ENCODE data around the gene PLCG2. TPM values are rescaled to one million over a fixed set of nuclear protein-coding genes. Genes with fewer than 3 reads are reported as not detected.
"Not testable (repeated sequence)": the region's sequence is repeated elsewhere in the genome, so short reads cannot be mapped to it uniquely, and the experiment has no call there.

Gene PLCG2
- polyA plus RNA-seq, 2 donors = 2.3 to 4.4 TPM

- no peak overlapping the region for H3K27ac ChIP-seq (ENCODE audit: low read depth in 2 of 2, low read length in 1 of 2)
- H3K4me1 ChIP-seq (ENCODE audit: control insufficient read depth in 2 of 2, insufficient read depth in 2 of 2, low read length in 1 of 2) = peaks cover 0 to 7% of the 10 kb centered on the region in 2 donors
- H3K9me3 ChIP-seq (ENCODE audit: control insufficient read depth in 2 of 2, insufficient read depth in 1 of 2, low read depth in 1 of 2, low read length in 1 of 2) = no peaks in the 10 kb centered on the region
- H3K27me3 ChIP-seq (ENCODE audit: control insufficient read depth in 1 of 2, insufficient read depth in 2 of 2, low read length in 2 of 2) = no peaks in the 10 kb centered on the region
- H3K36me3 ChIP-seq (ENCODE audit: control insufficient read depth in 2 of 2, insufficient read depth in 2 of 2, low read length in 1 of 2) = no peaks in the 10 kb centered on the region
- no peak overlapping the region for H3K4me3 ChIP-seq (ENCODE audit: low read depth in 1 of 2, low read length in 2 of 2)
Observed at GRCh38 chr16:81929841-81930240, 150.8 kb downstream of the PLCG2 start.

GRCh38 chr16:81931927-81932326, 152.8 kb downstream of the PLCG2 start:
- no peaks in the 10 kb centered on the region for H3K9me3 ChIP-seq (ENCODE audit: control insufficient read depth in 2 of 2, insufficient read depth in 1 of 2, low read depth in 1 of 2, low read length in 1 of 2)
- no peaks in the 10 kb centered on the region for H3K27me3 ChIP-seq (ENCODE audit: control insufficient read depth in 1 of 2, insufficient read depth in 2 of 2, low read length in 2 of 2)
- H3K4me1 ChIP-seq (ENCODE audit: control insufficient read depth in 2 of 2, insufficient read depth in 2 of 2, low read length in 1 of 2) = peaks cover 0 to 7% of the 10 kb centered on the region in 2 donors
- no peak overlapping the region for H3K27ac ChIP-seq (ENCODE audit: low read depth in 2 of 2, low read length in 1 of 2)
- 87 to 89% methylated on average over 5 of the region's 5 CpGs for WGBS, 2 donors
- no peak overlapping the region for H3K4me3 ChIP-seq (ENCODE audit: low read depth in 1 of 2, low read length in 2 of 2)
- peaks cover 0 to 3% of the 10 kb centered on the region in 2 donors for H3K36me3 ChIP-seq (ENCODE audit: control insufficient read depth in 2 of 2, insufficient read depth in 2 of 2, low read length in 1 of 2)

GRCh38 chr16:81932668-81933067, 153.6 kb downstream of the PLCG2 start:
- WGBS, 2 donors = 89 to 90% methylated on average over 4 of the region's 4 CpGs
- Histone ChIP-seq H3K4me3 (ENCODE audit: low read depth in 1 of 2, low read length in 2 of 2) (no peak overlapping the region), H3K36me3 (ENCODE audit: control insufficient read depth in 2 of 2, insufficient read depth in 2 of 2, low read length in 1 of 2) (peaks cover 0 to 3% of the 10 kb centered on the region in 2 donors), H3K27me3 (ENCODE audit: control insufficient read depth in 1 of 2, insufficient read depth in 2 of 2, low read length in 2 of 2) (no peaks in the 10 kb centered on the region), H3K4me1 (ENCODE audit: control insufficient read depth in 2 of 2, insufficient read depth in 2 of 2, low read length in 1 of 2) (peaks cover 0 to 8% of the 10 kb centered on the region in 2 donors), H3K27ac (ENCODE audit: low read depth in 2 of 2, low read length in 1 of 2) (no peak overlapping the region), H3K9me3 (ENCODE audit: control insufficient read depth in 2 of 2, insufficient read depth in 1 of 2, low read depth in 1 of 2, low read length in 1 of 2) (no peaks in the 10 kb centered on the region)

GRCh38 chr16:81933361-81933760, 154.3 kb downstream of the PLCG2 start:
- Histone ChIP-seq H3K4me3 (ENCODE audit: low read depth in 1 of 2, low read length in 2 of 2) (no peak overlapping the region), H3K36me3 (ENCODE audit: control insufficient read depth in 2 of 2, insufficient read depth in 2 of 2, low read length in 1 of 2) (peaks cover 0 to 3% of the 10 kb centered on the region in 2 donors), H3K4me1 (ENCODE audit: control insufficient read depth in 2 of 2, insufficient read depth in 2 of 2, low read length in 1 of 2) (peaks cover 3 to 11% of the 10 kb centered on the region in 2 donors), H3K27me3 (ENCODE audit: control insufficient read depth in 1 of 2, insufficient read depth in 2 of 2, low read length in 2 of 2) (no peaks in the 10 kb centered on the region), H3K9me3 (ENCODE audit: control insufficient read depth in 2 of 2, insufficient read depth in 1 of 2, low read depth in 1 of 2, low read length in 1 of 2) (no peaks in the 10 kb centered on the region), H3K27ac (ENCODE audit: low read depth in 2 of 2, low read length in 1 of 2) (no peak overlapping the region)
- WGBS, 2 donors = 92 to 94% methylated on average over 3 of the region's 3 CpGs

GRCh38 chr16:81934711-81935110, 155.6 kb downstream of the PLCG2 start:
- WGBS, 2 donors = 77 to 80% methylated on average over 6 of the region's 6 CpGs
- not testable (repeated sequence) for H3K27me3 ChIP-seq (ENCODE audit: control insufficient read depth in 1 of 2, insufficient read depth in 2 of 2, low read length in 2 of 2); H3K4me1 ChIP-seq (ENCODE audit: control insufficient read depth in 2 of 2, insufficient read depth in 2 of 2, low read length in 1 of 2); H3K27ac ChIP-seq (ENCODE audit: low read depth in 2 of 2, low read length in 1 of 2); H3K36me3 ChIP-seq (ENCODE audit: control insufficient read depth in 2 of 2, insufficient read depth in 2 of 2, low read length in 1 of 2); H3K9me3 ChIP-seq (ENCODE audit: control insufficient read depth in 2 of 2, insufficient read depth in 1 of 2, low read depth in 1 of 2, low read length in 1 of 2); H3K4me3 ChIP-seq (ENCODE audit: low read depth in 1 of 2, low read length in 2 of 2)

GRCh38 chr16:81936209-81937000, 157.3 kb downstream of the PLCG2 start:
- no peaks in the 10 kb centered on the region for H3K9me3 ChIP-seq (ENCODE audit: control insufficient read depth in 2 of 2, insufficient read depth in 1 of 2, low read depth in 1 of 2, low read length in 1 of 2)
- peaks cover 0 to 3% of the 10 kb centered on the region in 2 donors for H3K36me3 ChIP-seq (ENCODE audit: control insufficient read depth in 2 of 2, insufficient read depth in 2 of 2, low read length in 1 of 2)
- H3K27ac ChIP-seq (ENCODE audit: low read depth in 2 of 2, low read length in 1 of 2) = no peak overlapping the region
- 78 to 80% methylated on average over 23 of the region's 23 CpGs for WGBS, 2 donors
- peaks cover 3 to 5% of the 10 kb centered on the region in 2 donors for H3K4me1 ChIP-seq (ENCODE audit: control insufficient read depth in 2 of 2, insufficient read depth in 2 of 2, low read length in 1 of 2)
- no peaks in the 10 kb centered on the region for H3K27me3 ChIP-seq (ENCODE audit: control insufficient read depth in 1 of 2, insufficient read depth in 2 of 2, low read length in 2 of 2)
- no peak overlapping the region for H3K4me3 ChIP-seq (ENCODE audit: low read depth in 1 of 2, low read length in 2 of 2)

- 56 to 59% methylated on average over 13 of the region's 13 CpGs for WGBS, 2 donors
- Histone ChIP-seq H3K4me1 (ENCODE audit: control insufficient read depth in 2 of 2, insufficient read depth in 2 of 2, low read length in 1 of 2) (peaks cover 3 to 5% of the 10 kb centered on the region in 2 donors), H3K4me3 (ENCODE audit: low read depth in 1 of 2, low read length in 2 of 2) (no peak overlapping the region), H3K27ac (ENCODE audit: low read depth in 2 of 2, low read length in 1 of 2) (no peak overlapping the region), H3K9me3 (ENCODE audit: control insufficient read depth in 2 of 2, insufficient read depth in 1 of 2, low read depth in 1 of 2, low read length in 1 of 2) (no peaks in the 10 kb centered on the region), H3K36me3 (ENCODE audit: control insufficient read depth in 2 of 2, insufficient read depth in 2 of 2, low read length in 1 of 2) (peaks cover 0 to 3% of the 10 kb centered on the region in 2 donors), H3K27me3 (ENCODE audit: control insufficient read depth in 1 of 2, insufficient read depth in 2 of 2, low read length in 2 of 2) (no peaks in the 10 kb centered on the region)
Observed at GRCh38 chr16:81937305-81938038, 158.4 kb downstream of the PLCG2 start.

- Histone ChIP-seq H3K4me3 (ENCODE audit: low read depth in 1 of 2, low read length in 2 of 2) (no peak overlapping the region), H3K27ac (ENCODE audit: low read depth in 2 of 2, low read length in 1 of 2) (no peak overlapping the region), H3K27me3 (ENCODE audit: control insufficient read depth in 1 of 2, insufficient read depth in 2 of 2, low read length in 2 of 2) (no peaks in the 10 kb centered on the region), H3K9me3 (ENCODE audit: control insufficient read depth in 2 of 2, insufficient read depth in 1 of 2, low read depth in 1 of 2, low read length in 1 of 2) (no peaks in the 10 kb centered on the region), H3K4me1 (ENCODE audit: control insufficient read depth in 2 of 2, insufficient read depth in 2 of 2, low read length in 1 of 2) (peaks cover 3 to 5% of the 10 kb centered on the region in 2 donors), H3K36me3 (ENCODE audit: control insufficient read depth in 2 of 2, insufficient read depth in 2 of 2, low read length in 1 of 2) (peaks cover 0 to 3% of the 10 kb centered on the region in 2 donors)
- WGBS, 2 donors = 83 to 88% methylated on average over 17 of the region's 17 CpGs
Observed at GRCh38 chr16:81938326-81939163, 159.5 kb downstream of the PLCG2 start.
